ENCODE data around the gene TTLL5.

DNA sequence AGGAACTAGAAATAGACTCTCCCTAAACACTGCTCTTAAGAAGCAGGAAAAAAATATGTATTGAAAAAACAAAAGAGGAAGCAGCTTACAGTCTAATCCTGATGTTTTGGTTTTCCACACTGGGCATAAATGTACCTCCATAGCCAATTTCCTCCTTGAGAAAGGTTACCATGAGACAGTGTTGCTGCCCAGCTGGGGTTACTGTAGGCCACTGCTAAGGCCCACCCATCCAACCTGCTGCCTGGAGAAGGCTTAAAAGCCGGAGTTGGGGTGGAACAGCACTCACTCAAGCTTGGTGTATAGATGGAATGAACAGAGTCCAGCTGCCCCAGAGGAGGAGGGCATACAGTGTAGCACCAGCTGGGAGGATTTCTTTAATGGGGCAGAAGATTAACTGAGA lies 41.5 kb upstream of the TTLL5 start:
- TF ChIP-seq GATA2 (IDR thresholded peaks at IDR 0.05; ENCODE audit: low read depth, low read length) = no peak
- no peak for TF ChIP-seq GATA3 (IDR thresholded peaks at IDR 0.05; ENCODE audit: low read depth, low read length)
